ENCODE data around the gene CFHR5.
"Not testable (repeated sequence)": the region's sequence is repeated elsewhere in the genome, so short reads cannot be mapped to it uniquely, and the experiment has no call there.

CFHR5 gene

GRCh38 chr1:196977278-196977677 is at the start of gene CFHR5:
Gene CFHR5 (plus strand): TSS chr1:196977556. CDS start chr1:196977665, 109 bp downstream.
- DNase-seq: no peak

- DNase-seq: not testable (repeated sequence)
These were observed 44.5 kb upstream of the CFHR5 start for GRCh38 chr1:196932853-196933252.

- no peak for DNase-seq
These were observed 43.7 kb upstream of the CFHR5 start for GRCh38 chr1:196933531-196934189.

- DNase-seq: not testable (repeated sequence)
These were observed 35.9 kb upstream of the CFHR5 start for GRCh38 chr1:196941474-196941873.

- DNase-seq: not testable (repeated sequence)
These were observed 33.8 kb upstream of the CFHR5 start, which contains the start of gene CFHR2 for GRCh38 chr1:196943568-196943967. Gene CFHR2 (plus strand): TSS chr1:196943738. CDS start chr1:196943881, 143 bp downstream.

GRCh38 chr1:196951711-196952394 is 25.5 kb upstream of the CFHR5 start:
- DNase-seq: no peak

GRCh38 chr1:196954778-196955177 is 22.6 kb upstream of the CFHR5 start:
- DNase-seq: no peak

- DNase-seq: no peak
These were observed 21.4 kb upstream of the CFHR5 start for GRCh38 chr1:196955926-196956325.

- DNase-seq: no peak
These were observed 16.5 kb upstream of the CFHR5 start for GRCh38 chr1:196960854-196961253.

GRCh38 chr1:196970182-196970581 is 7.2 kb upstream of the CFHR5 start:
- no peak for DNase-seq

GRCh38 chr1:196976278-196976677 is 1.1 kb upstream of the CFHR5 start:
- DNase-seq: no peak

GRCh38 chr1:196980859-196981258 is 3.5 kb downstream of the CFHR5 start:
- DNase-seq: no peak

- DNase-seq: not testable (repeated sequence)
These were observed 4.9 kb downstream of the CFHR5 start for GRCh38 chr1:196982247-196982646.

- DNase-seq: not testable (repeated sequence)
These were observed 14.7 kb downstream of the CFHR5 start for GRCh38 chr1:196991919-196992651.

GRCh38 chr1:196993916-196994315 is 16.6 kb downstream of the CFHR5 start:
- no peak for DNase-seq

GRCh38 chr1:196997423-196997822 is 20.1 kb downstream of the CFHR5 start:
- DNase-seq: no peak

GRCh38 chr1:197001828-197002227 is 24.5 kb downstream of the CFHR5 start:
- DNase-seq: no peak

- DNase-seq: no peak
These were observed 25.8 kb downstream of the CFHR5 start for GRCh38 chr1:197003132-197003531.

GRCh38 chr1:197008861-197009260 is 31.5 kb downstream of the CFHR5 start:
- no peak for DNase-seq

- no peak for DNase-seq
These were observed 34.3 kb downstream of the CFHR5 start for GRCh38 chr1:197011614-197012013.

- DNase-seq: no peak
These were observed 35.9 kb downstream of the CFHR5 start for GRCh38 chr1:197013234-197013633.

GRCh38 chr1:197016751-197017150 is 39.4 kb downstream of the CFHR5 start:
- no peak for DNase-seq

- no peak for DNase-seq
These were observed 40.3 kb downstream of the CFHR5 start for GRCh38 chr1:197017558-197018146.

Data from activated CD4-positive, alpha-beta T cell treated with anti-CD3 and anti-CD28 coated beads for 4 hours (primary cell).